Measurements from ENCODE around the gene GPR87. TPM values are rescaled to one million over a fixed set of nuclear protein-coding genes. Genes with fewer than 3 reads are reported as not detected.

GPR87 gene
- polyA plus RNA-seq, 2 of the 4 experiments (the other 2 are of a cell fraction), result 0.41 to 0.52 TPM

DNA sequence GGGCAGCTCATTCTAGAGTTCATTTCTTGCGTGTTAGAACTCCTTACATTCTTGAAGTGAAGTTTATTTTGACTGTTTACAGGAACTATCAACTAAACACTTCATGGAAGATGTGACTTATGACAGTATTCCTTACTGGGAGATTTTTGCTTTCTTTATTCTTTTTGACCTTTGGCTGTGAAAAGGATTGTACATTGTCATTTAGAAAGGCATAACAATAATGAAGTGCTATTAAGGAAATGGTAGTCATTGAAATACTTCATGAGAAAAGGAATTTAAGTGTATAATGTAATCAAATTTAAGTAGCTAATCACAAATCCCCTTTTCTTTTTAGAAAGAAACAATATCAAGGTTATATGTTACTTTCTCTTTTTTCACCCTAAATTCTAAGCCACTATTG is 49.6 kb downstream of the GPR87 start:
- POLR2A ChIA-PET, result no interaction called here
- CTCF ChIA-PET, result interaction anchor here (1.3 to 3.0 kb wide), 5 partner anchors 13 to 402 kb away, joined by 3 to 17 read pairs (median 10); no protein-coding TSS in a partner anchor
- Histone ChIP-seq H3K4me3 (no peak overlapping the region), H3K9me3 (no peaks in the 10 kb centered on the region), H3K27ac (no peak overlapping the region), H3K4me2 (no peak overlapping the region), H3K4me1 (no peaks in the 10 kb centered on the region)
- whole genome bisulfite sequencing (ENCODE audit: missing lambda C conversion rate), result 88% methylated on average over 1 of the region's 1 CpG
- no peak for ATAC-seq
- DNase-seq (ENCODE audit: low read depth in 1 of 2, low spot score in 1 of 2), result no peak
- no peak for TF ChIP-seq FOSL2 (IDR thresholded peaks at IDR 0.05)
- no peak for TF ChIP-seq FOSL2 (CRISPR knock-in tag; IDR thresholded peaks at IDR 0.05)
- no peak for TF ChIP-seq ESRRA (IDR thresholded peaks at IDR 0.05; ENCODE audit: borderline replicate concordance, low read length)
- no peak for TF ChIP-seq KDM1A (IDR thresholded peaks at IDR 0.05; ENCODE audit: low read depth)
- TF ChIP-seq NFE2L2 (conservative IDR thresholded peaks at IDR 0.05; ENCODE audit: low read length), result no peak
- TF ChIP-seq, protein P1, sequence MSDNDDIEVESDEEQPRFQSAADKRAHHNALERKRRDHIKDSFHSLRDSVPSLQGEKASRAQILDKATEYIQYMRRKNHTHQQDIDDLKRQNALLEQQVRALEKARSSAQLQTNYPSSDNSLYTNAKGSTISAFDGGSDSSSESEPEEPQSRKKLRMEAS (IDR thresholded peaks at IDR 0.05), result no peak
- no peak for TF ChIP-seq TFCP2L1 (CRISPR knock-in tag; IDR thresholded peaks at IDR 0.05)
- TF ChIP-seq POLR2A (IDR thresholded peaks at IDR 0.05; ENCODE audit: low read length), result no peak
- no peak for TF ChIP-seq ZFP36 (IDR thresholded peaks at IDR 0.05; ENCODE audit: borderline replicate concordance, partially characterized antibody)
- no peak for TF ChIP-seq RNF2 (IDR thresholded peaks at IDR 0.05; ENCODE audit: borderline replicate concordance, low read depth)
- TF ChIP-seq ZNF302 (CRISPR knock-in tag; IDR thresholded peaks at IDR 0.05), result no peak
- TF ChIP-seq JUNB (IDR thresholded peaks at IDR 0.05), result no peak
- TF ChIP-seq, protein P2, sequence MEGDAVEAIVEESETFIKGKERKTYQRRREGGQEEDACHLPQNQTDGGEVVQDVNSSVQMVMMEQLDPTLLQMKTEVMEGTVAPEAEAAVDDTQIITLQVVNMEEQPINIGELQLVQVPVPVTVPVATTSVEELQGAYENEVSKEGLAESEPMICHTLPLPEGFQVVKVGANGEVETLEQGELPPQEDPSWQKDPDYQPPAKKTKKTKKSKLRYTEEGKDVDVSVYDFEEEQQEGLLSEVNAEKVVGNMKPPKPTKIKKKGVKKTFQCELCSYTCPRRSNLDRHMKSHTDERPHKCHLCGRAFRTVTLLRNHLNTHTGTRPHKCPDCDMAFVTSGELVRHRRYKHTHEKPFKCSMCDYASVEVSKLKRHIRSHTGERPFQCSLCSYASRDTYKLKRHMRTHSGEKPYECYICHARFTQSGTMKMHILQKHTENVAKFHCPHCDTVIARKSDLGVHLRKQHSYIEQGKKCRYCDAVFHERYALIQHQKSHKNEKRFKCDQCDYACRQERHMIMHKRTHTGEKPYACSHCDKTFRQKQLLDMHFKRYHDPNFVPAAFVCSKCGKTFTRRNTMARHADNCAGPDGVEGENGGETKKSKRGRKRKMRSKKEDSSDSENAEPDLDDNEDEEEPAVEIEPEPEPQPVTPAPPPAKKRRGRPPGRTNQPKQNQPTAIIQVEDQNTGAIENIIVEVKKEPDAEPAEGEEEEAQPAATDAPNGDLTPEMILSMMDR (IDR thresholded peaks at IDR 0.05), result no peak
- no peak for TF ChIP-seq FOSB (CRISPR knock-in tag; IDR thresholded peaks at IDR 0.05)
- FAIRE-seq, result no peak

DNA sequence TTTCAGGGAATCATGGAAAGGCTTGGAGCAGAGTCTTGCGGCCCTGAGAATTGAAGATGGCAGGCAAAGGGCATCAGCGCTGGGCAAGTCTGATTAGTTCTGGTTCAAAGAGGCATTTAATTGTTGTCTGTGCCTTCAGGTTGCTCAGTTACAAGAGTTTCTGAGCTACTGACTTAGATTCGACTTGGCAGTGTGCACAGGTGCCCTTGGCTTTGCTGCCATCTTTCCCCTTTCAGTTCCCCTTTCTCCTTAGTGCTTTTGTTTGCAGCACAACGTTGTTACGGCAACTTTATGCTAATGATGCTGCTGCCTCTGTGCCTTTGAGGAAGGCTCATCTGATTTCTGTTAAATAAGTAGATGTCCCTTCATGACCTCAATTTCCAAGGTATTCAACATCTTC is 50.8 kb downstream of the GPR87 start:
- POLR2A ChIA-PET, result no interaction called here
- H3K4me2 ChIP-seq, result no peak overlapping the region
- H3K27ac ChIP-seq, result no peak overlapping the region
- FAIRE-seq (no peak), DNase-seq (ENCODE audit: low read depth in 1 of 2, low spot score in 1 of 2) (no peak), ATAC-seq (no peak)
- H3K4me3 ChIP-seq, result no peak overlapping the region
- TF ChIP-seq, protein P3, sequence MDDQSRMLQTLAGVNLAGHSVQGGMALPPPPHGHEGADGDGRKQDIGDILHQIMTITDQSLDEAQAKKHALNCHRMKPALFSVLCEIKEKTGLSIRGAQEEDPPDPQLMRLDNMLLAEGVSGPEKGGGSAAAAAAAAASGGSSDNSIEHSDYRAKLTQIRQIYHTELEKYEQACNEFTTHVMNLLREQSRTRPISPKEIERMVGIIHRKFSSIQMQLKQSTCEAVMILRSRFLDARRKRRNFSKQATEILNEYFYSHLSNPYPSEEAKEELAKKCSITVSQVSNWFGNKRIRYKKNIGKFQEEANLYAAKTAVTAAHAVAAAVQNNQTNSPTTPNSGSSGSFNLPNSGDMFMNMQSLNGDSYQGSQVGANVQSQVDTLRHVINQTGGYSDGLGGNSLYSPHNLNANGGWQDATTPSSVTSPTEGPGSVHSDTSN (IDR thresholded peaks at IDR 0.05), result no peak
- TF ChIP-seq, protein P2 (IDR thresholded peaks at IDR 0.05), result no peak
- TF ChIP-seq PHF8 (IDR thresholded peaks at IDR 0.05; ENCODE audit: borderline replicate concordance, low read depth), result no peak
- TF ChIP-seq TFCP2L1 (CRISPR knock-in tag; IDR thresholded peaks at IDR 0.05), result no peak
- no peak for TF ChIP-seq ZC3H11A (IDR thresholded peaks at IDR 0.05)
- TF ChIP-seq ZFP36 (IDR thresholded peaks at IDR 0.05; ENCODE audit: borderline replicate concordance, partially characterized antibody), result no peak
- TF ChIP-seq NPAS2 (CRISPR knock-in tag; IDR thresholded peaks at IDR 0.05; ENCODE audit: borderline replicate concordance), result no peak
- TF ChIP-seq CBX2 (IDR thresholded peaks at IDR 0.05; ENCODE audit: borderline replicate concordance, low read depth), result no peak
- TF ChIP-seq, protein P4, sequence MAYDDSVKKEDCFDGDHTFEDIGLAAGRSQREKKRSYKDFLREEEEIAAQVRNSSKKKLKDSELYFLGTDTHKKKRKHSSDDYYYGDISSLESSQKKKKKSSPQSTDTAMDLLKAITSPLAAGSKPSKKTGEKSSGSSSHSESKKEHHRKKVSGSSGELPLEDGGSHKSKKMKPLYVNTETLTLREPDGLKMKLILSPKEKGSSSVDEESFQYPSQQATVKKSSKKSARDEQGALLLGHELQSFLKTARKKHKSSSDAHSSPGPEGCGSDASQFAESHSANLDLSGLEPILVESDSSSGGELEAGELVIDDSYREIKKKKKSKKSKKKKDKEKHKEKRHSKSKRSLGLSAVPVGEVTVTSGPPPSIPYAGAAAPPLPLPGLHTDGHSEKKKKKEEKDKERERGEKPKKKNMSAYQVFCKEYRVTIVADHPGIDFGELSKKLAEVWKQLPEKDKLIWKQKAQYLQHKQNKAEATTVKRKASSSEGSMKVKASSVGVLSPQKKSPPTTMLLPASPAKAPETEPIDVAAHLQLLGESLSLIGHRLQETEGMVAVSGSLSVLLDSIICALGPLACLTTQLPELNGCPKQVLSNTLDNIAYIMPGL (CRISPR knock-in tag; IDR thresholded peaks at IDR 0.05; ENCODE audit: borderline replicate concordance), result no peak
- CTCF ChIA-PET, result interaction anchor here (1.7 kb wide), 1 partner anchor 12 kb away, joined by 4 read pairs; no protein-coding TSS in a partner anchor
- no peaks in the 10 kb centered on the region for H3K9me3 ChIP-seq
- 71% methylated on average over 5 of the region's 5 CpGs for WGBS (ENCODE audit: missing lambda C conversion rate)
- no peaks in the 10 kb centered on the region for H3K4me1 ChIP-seq
